Testis (tissue), 2 donors: Measurements from ENCODE around the gene ERC1.

Experiments used
- POLR2A ChIP-seq: fragments of 450-650 bp; IDR thresholded peaks from one replicate; pipeline ENCODE4 v1.6.1; 2017; ENCODE audit warnings: antibody characterized with exemption, mild to moderate bottlenecking, moderate library complexity
- TF ChIP-seq, protein P1 (sequence below), 3 experiments: fragments of 450-650 bp in 2 of 3; fragments of 200-600 bp in 1 of 3; sonication (generic) in 1 of 3; IDR thresholded peaks; one replicate each; pipeline ENCODE4 v1.5.1; 2016 to 2019; ENCODE audit warnings: antibody characterized with exemption in 3 of 3, mild to moderate bottlenecking in 2 of 3, moderate library complexity in 1 of 3

GRCh38 chr12:1350055-1350933 is 359.3 kb downstream of the ERC1 start:
- TF ChIP-seq, protein P1, sequence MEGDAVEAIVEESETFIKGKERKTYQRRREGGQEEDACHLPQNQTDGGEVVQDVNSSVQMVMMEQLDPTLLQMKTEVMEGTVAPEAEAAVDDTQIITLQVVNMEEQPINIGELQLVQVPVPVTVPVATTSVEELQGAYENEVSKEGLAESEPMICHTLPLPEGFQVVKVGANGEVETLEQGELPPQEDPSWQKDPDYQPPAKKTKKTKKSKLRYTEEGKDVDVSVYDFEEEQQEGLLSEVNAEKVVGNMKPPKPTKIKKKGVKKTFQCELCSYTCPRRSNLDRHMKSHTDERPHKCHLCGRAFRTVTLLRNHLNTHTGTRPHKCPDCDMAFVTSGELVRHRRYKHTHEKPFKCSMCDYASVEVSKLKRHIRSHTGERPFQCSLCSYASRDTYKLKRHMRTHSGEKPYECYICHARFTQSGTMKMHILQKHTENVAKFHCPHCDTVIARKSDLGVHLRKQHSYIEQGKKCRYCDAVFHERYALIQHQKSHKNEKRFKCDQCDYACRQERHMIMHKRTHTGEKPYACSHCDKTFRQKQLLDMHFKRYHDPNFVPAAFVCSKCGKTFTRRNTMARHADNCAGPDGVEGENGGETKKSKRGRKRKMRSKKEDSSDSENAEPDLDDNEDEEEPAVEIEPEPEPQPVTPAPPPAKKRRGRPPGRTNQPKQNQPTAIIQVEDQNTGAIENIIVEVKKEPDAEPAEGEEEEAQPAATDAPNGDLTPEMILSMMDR (IDR thresholded peaks at IDR 0.05): no peak
- TF ChIP-seq POLR2A: no peak
